Measurements from ENCODE around the gene CIB2. TPM values are rescaled to one million over a fixed set of nuclear protein-coding genes. Genes with fewer than 3 reads are reported as not detected.

Gene CIB2
- total RNA-seq, 4 donors from 2014 or later = 17.5 to 70.9 (median 21.0) TPM

- peak in 1 of 3 donors; percentile 73 for DNase-seq
- no peaks in the 10 kb centered on the region for H3K27me3 ChIP-seq
- H3K36me3 ChIP-seq = no peaks in the 10 kb centered on the region
- no peak overlapping the region for H3K4me3 ChIP-seq
- H3K4me1 ChIP-seq = peaks cover 0 to 20% (median 8%) of the 10 kb centered on the region in 4 donors
- no peaks in the 10 kb centered on the region for H3K9me3 ChIP-seq
- peak overlapping the region in 1 of 4 donors; percentile 96 for H3K27ac ChIP-seq
- peak in 3 of 6 experiments; percentile 18 to 30 (median 26) for TF ChIP-seq CTCF (IDR thresholded peaks at IDR 0.05)
- TF ChIP-seq POLR2A (IDR thresholded peaks at IDR 0.05) = peak in 1 of 2 donors; percentile 32
These were observed 2.0 kb downstream of the CIB2 start for GRCh38 chr15:78129077-78129750.

- no peaks in the 10 kb centered on the region for H3K27me3 ChIP-seq
- H3K9me3 ChIP-seq = no peaks in the 10 kb centered on the region
- H3K27ac ChIP-seq = no peak overlapping the region
- H3K4me3 ChIP-seq = no peak overlapping the region
- peaks cover 0 to 20% (median 8%) of the 10 kb centered on the region in 4 donors for H3K4me1 ChIP-seq
- DNase-seq = no peak
- no peaks in the 10 kb centered on the region for H3K36me3 ChIP-seq
- TF ChIP-seq POLR2A (IDR thresholded peaks at IDR 0.05) (no peak), CTCF (IDR thresholded peaks at IDR 0.05) (no peak)
These were observed 3.4 kb downstream of the CIB2 start for GRCh38 chr15:78127882-78128281.

GRCh38 chr15:78125267-78125666, 6.0 kb downstream of the CIB2 start:
- TF ChIP-seq CTCF (IDR thresholded peaks at IDR 0.05) (no peak), POLR2A (IDR thresholded peaks at IDR 0.05) (no peak)
- no peak overlapping the region for H3K27ac ChIP-seq
- H3K4me1 ChIP-seq = peaks cover 0 to 8% (median 0%) of the 10 kb centered on the region in 4 donors
- no peaks in the 10 kb centered on the region for H3K36me3 ChIP-seq
- no peak overlapping the region for H3K4me3 ChIP-seq
- H3K9me3 ChIP-seq = no peaks in the 10 kb centered on the region
- no peak for DNase-seq
- H3K27me3 ChIP-seq = no peaks in the 10 kb centered on the region

- no peaks in the 10 kb centered on the region for H3K4me1 ChIP-seq
- H3K9me3 ChIP-seq = no peaks in the 10 kb centered on the region
- no peak overlapping the region for H3K27ac ChIP-seq
- H3K27me3 ChIP-seq = no peaks in the 10 kb centered on the region
- no peak for DNase-seq
- H3K36me3 ChIP-seq = no peaks in the 10 kb centered on the region
- TF ChIP-seq CTCF (IDR thresholded peaks at IDR 0.05) = no peak
- no peak for TF ChIP-seq POLR2A (IDR thresholded peaks at IDR 0.05)
- H3K4me3 ChIP-seq = no peak overlapping the region
These were observed 10.7 kb downstream of the CIB2 start for GRCh38 chr15:78120523-78120922.

DNA sequence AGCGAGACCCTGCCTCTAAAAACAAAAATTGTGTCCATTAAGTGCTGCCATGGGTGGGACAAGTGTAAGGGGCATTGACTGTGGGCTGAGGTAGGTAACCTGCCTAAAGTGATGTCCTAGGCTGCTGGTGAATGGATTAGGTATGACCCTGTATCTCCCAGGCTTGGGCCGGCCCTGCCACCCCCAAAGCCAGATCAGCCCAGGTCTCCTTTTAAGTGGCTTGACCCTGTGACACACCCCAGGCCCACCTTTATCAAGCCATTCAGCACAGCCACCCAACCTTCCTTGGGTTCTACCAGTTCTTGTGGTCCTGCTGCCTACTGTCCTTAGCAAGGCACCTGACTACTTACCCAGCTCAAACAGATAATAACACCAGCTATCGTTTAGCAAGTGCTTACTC, 18.7 kb downstream of the CIB2 start:
- no peak for DNase-seq
- no peaks in the 10 kb centered on the region for H3K27me3 ChIP-seq
- H3K4me1 ChIP-seq = no peaks in the 10 kb centered on the region
- no peaks in the 10 kb centered on the region for H3K36me3 ChIP-seq
- no peak overlapping the region for H3K27ac ChIP-seq
- TF ChIP-seq POLR2A (IDR thresholded peaks at IDR 0.05) = no peak
- H3K9me3 ChIP-seq = no peaks in the 10 kb centered on the region
- H3K4me3 ChIP-seq = no peak overlapping the region

GRCh38 chr15:78111788-78112187, 19.5 kb downstream of the CIB2 start:
- H3K9me3 ChIP-seq = no peaks in the 10 kb centered on the region
- no peaks in the 10 kb centered on the region for H3K27me3 ChIP-seq
- no peak overlapping the region for H3K4me3 ChIP-seq
- no peaks in the 10 kb centered on the region for H3K36me3 ChIP-seq
- TF ChIP-seq POLR2A (IDR thresholded peaks at IDR 0.05) (no peak), CTCF (IDR thresholded peaks at IDR 0.05) (no peak)
- no peak overlapping the region for H3K27ac ChIP-seq
- DNase-seq = peak in 1 of 3 donors; percentile 25
- no peaks in the 10 kb centered on the region for H3K4me1 ChIP-seq

All from Peyer's patch (tissue), 4 donors.